Measurements from ENCODE around the gene LYRM1. TPM values are rescaled to one million over a fixed set of nuclear protein-coding genes. Genes with fewer than 3 reads are reported as not detected.

Gene LYRM1
- total and polyA plus RNA-seq, 2 of the 4 experiments (the other 2 are of a cell fraction), result 19.0 to 35.0 TPM

DNA sequence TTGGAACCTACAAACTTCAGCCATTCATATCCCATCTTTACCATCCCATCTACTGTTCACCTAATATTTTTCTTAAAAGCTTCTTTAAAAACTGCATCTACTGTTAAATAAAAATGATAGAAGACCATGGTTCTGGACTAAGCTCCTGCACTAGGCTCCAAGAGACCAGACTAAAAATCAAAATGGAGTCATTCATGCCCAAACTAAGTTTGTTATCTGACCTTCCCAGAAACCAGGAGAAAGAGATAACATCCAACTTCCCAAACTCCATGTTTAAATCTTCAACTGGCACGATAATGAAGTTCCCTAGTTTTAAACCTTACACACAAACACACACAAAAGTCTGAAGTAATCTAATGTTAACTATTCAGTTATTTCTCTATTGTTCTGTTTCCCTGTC is 14.3 kb upstream of the LYRM1 start:
- H3K4ac ChIP-seq (ENCODE audit: low read depth, low read length), result no peak overlapping the region
- no peak overlapping the region for H2AFZ ChIP-seq (replicated peaks; ENCODE audit: low read length, poor library complexity)
- in situ Hi-C loops (cut with MboI; ENCODE audit: low sequenced_read_pairs), result no loop called here
- WGBS, 2 experiments (ENCODE audit: extremely low coverage in 2 of 2, insufficient read length in 1 of 2), result no CpG with 5 or more reads among the region's 1 CpG
- H3K36me3 ChIP-seq (ENCODE audit: control insufficient read depth, insufficient read depth, low read length), result peaks cover 5% of the 10 kb centered on the region
- DNase-seq (no peak), ATAC-seq (ENCODE audit: low read depth) (no peak)
- H3K23ac ChIP-seq (ENCODE audit: low read depth, low read length), result no peak overlapping the region
- H3K79me1 ChIP-seq (ENCODE audit: low read depth in 1 of 2, low read length in 2 of 2), result peaks cover 9 to 73% of the 10 kb centered on the region in 2 experiments
- TF ChIP-seq POLR2A (IDR thresholded peaks at IDR 0.05; ENCODE audit: low read depth, low read length), result no peak
- TF ChIP-seq NFE2L2 (IDR thresholded peaks at IDR 0.05; ENCODE audit: low read depth, low read length), result no peak
- TF ChIP-seq, protein P1, sequence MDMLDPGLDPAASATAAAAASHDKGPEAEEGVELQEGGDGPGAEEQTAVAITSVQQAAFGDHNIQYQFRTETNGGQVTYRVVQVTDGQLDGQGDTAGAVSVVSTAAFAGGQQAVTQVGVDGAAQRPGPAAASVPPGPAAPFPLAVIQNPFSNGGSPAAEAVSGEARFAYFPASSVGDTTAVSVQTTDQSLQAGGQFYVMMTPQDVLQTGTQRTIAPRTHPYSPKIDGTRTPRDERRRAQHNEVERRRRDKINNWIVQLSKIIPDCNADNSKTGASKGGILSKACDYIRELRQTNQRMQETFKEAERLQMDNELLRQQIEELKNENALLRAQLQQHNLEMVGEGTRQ (IDR thresholded peaks at IDR 0.05; ENCODE audit: low read depth, low read length), result no peak
- TF ChIP-seq, protein P2, sequence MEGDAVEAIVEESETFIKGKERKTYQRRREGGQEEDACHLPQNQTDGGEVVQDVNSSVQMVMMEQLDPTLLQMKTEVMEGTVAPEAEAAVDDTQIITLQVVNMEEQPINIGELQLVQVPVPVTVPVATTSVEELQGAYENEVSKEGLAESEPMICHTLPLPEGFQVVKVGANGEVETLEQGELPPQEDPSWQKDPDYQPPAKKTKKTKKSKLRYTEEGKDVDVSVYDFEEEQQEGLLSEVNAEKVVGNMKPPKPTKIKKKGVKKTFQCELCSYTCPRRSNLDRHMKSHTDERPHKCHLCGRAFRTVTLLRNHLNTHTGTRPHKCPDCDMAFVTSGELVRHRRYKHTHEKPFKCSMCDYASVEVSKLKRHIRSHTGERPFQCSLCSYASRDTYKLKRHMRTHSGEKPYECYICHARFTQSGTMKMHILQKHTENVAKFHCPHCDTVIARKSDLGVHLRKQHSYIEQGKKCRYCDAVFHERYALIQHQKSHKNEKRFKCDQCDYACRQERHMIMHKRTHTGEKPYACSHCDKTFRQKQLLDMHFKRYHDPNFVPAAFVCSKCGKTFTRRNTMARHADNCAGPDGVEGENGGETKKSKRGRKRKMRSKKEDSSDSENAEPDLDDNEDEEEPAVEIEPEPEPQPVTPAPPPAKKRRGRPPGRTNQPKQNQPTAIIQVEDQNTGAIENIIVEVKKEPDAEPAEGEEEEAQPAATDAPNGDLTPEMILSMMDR (conservative IDR thresholded peaks at IDR 0.05; ENCODE audit: low read depth, low read length), result no peak
- TF ChIP-seq RFX5 (IDR thresholded peaks at IDR 0.05; ENCODE audit: low read depth, low read length), result no peak
- no peak for TF ChIP-seq FOS (IDR thresholded peaks at IDR 0.05; ENCODE audit: low read depth, low read length)
- no peak for TF ChIP-seq BHLHE40 (IDR thresholded peaks at IDR 0.05; ENCODE audit: low read depth, low read length)
- TF ChIP-seq MAFK (IDR thresholded peaks at IDR 0.05; ENCODE audit: low read depth, low read length), result no peak
- TF ChIP-seq, protein P3, sequence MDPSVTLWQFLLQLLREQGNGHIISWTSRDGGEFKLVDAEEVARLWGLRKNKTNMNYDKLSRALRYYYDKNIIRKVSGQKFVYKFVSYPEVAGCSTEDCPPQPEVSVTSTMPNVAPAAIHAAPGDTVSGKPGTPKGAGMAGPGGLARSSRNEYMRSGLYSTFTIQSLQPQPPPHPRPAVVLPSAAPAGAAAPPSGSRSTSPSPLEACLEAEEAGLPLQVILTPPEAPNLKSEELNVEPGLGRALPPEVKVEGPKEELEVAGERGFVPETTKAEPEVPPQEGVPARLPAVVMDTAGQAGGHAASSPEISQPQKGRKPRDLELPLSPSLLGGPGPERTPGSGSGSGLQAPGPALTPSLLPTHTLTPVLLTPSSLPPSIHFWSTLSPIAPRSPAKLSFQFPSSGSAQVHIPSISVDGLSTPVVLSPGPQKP (IDR thresholded peaks at IDR 0.05; ENCODE audit: borderline replicate concordance, low read depth, low read length), result no peak
- no peak for TF ChIP-seq CHD1 (IDR thresholded peaks at IDR 0.05; ENCODE audit: low read depth, low read length)
- no peak for TF ChIP-seq SMC3 (IDR thresholded peaks at IDR 0.05; ENCODE audit: low read depth, low read length)
- TF ChIP-seq CEBPB (IDR thresholded peaks at IDR 0.05; ENCODE audit: low read depth, low read length), result no peak
- H2AK9ac ChIP-seq (replicated peaks; ENCODE audit: low read depth, low read length, poor library complexity), result no peak overlapping the region
- no peak overlapping the region for H2BK20ac ChIP-seq (ENCODE audit: low read depth, low read length)
- no peak overlapping the region for H2BK120ac ChIP-seq (ENCODE audit: low read depth, low read length)
- no peak overlapping the region for H3K56ac ChIP-seq (ENCODE audit: extremely low read depth, insufficient read depth, low read length)
- peak overlapping the region; percentile 35 for H2BK5ac ChIP-seq (ENCODE audit: low read depth, low read length, poor library complexity, severe bottlenecking)
- H4K5ac ChIP-seq (ENCODE audit: low read depth, low read length), result no peak overlapping the region; the same call in 1 of the 2 replicates
- H3K4me1 ChIP-seq (ENCODE audit: control insufficient read depth, insufficient read depth, low read length), result peaks cover 9% of the 10 kb centered on the region; the same call in 1 of the 2 replicates
- H3K4me2 ChIP-seq (ENCODE audit: low read depth, low read length), result no peak overlapping the region
- no peak overlapping the region for H3K4me3 ChIP-seq (ENCODE audit: insufficient read depth, low read depth, low read length)
- H3K9me1 ChIP-seq (ENCODE audit: insufficient read depth, low read length), result peaks cover 20% of the 10 kb centered on the region
- H4K20me1 ChIP-seq (ENCODE audit: insufficient read depth, low read length), result peaks cover 46% of the 10 kb centered on the region
- H2BK15ac ChIP-seq (ENCODE audit: low read depth, low read length), result no peak overlapping the region
- intact Hi-C loops (cut with micrococcal nuclease), result no loop called here
- H3K14ac ChIP-seq (replicated peaks; ENCODE audit: low read depth, low read length), result no peak overlapping the region
- H3K27me3 ChIP-seq (ENCODE audit: control insufficient read depth, insufficient read depth, low read length), result no peaks in the 10 kb centered on the region
- CTCF ChIA-PET, result no interaction called here
- POLR2A ChIA-PET (ENCODE audit: unreplicated experiment), result no interaction called here
- no peak overlapping the region for H3K27ac ChIP-seq (ENCODE audit: insufficient read depth, low read length)
- no peak overlapping the region for H4K8ac ChIP-seq (ENCODE audit: low read depth in 2 of 2, low read length in 2 of 2)
- dilution Hi-C loops (cut with HindIII; ENCODE audit: low sequenced_read_pairs, unreplicated experiment), result no loop called here
- no peak overlapping the region for H2AK5ac ChIP-seq (ENCODE audit: low read depth, low read length)
- no TSS peak for BruUV-seq (replicated peaks)
- no peak overlapping the region for H3K9ac ChIP-seq (ENCODE audit: low read depth, low read length)
- no peak overlapping the region for H3K18ac ChIP-seq (ENCODE audit: low read depth, low read length)
- H4K91ac ChIP-seq (ENCODE audit: insufficient read depth, low read depth, low read length), result no peak overlapping the region
- H3K9me3 ChIP-seq (ENCODE audit: control insufficient read depth, insufficient read depth, low read length), result no peaks in the 10 kb centered on the region

Measured in IMR-90 (cell line).